Liver (tissue), 3 donors: ENCODE results near the gene PPM1N.

Experiments used
- CTCF ChIP-seq: fragments of 150-350 bp; IDR thresholded peaks from 2 replicates; pipeline ENCODE4 v1.5.1; 2017; ENCODE audit warnings: improper control_type of control experiment, low read depth, low read length; ENCODE audit not compliant: missing input control
- EGR1 ChIP-seq, 2 donors: IDR thresholded peaks; 2 replicates each; pipeline ENCODE4 v1.6.1; 2016 to 2018; ENCODE audit warnings: antibody characterized with exemption in 2 of 2, low read depth in 2 of 2
- GABPA ChIP-seq, 2 donors: IDR thresholded peaks in 1 of 2; conservative IDR thresholded peaks in 1 of 2; 2 replicates each; pipeline ENCODE4 v1.6.1; 2016; ENCODE audit warnings: antibody characterized with exemption in 2 of 2, mild to moderate bottlenecking in 1 of 2, moderate library complexity in 1 of 2
- REST ChIP-seq: IDR thresholded peaks from 2 replicates; pipeline ENCODE4 v1.6.1; 2016; ENCODE audit warnings: antibody characterized with exemption, mild to moderate bottlenecking
- SP1 ChIP-seq: IDR thresholded peaks from 2 replicates; pipeline ENCODE4 v1.6.1; 2018; ENCODE audit warnings: antibody characterized with exemption, mild to moderate bottlenecking
- ZBTB33 ChIP-seq: IDR thresholded peaks from 2 replicates; pipeline ENCODE4 v1.6.1; 2016; ENCODE audit warnings: antibody characterized with exemption
- donor health status: healthy.
- donor health status: healthy.

- TF ChIP-seq CTCF (no peak), SP1 (no peak), REST (no peak), EGR1 (IDR thresholded peaks at IDR 0.05; ENCODE audit: low read depth in 2 of 2) (no peak), GABPA (IDR thresholded peaks at IDR 0.05 in 1 of 2, conservative IDR thresholded peaks at IDR 0.05 in 1 of 2) (no peak), ZBTB33 (no peak)
Observed at GRCh38 chr19:45469945-45470761, 28.1 kb upstream of the PPM1N start.
